ENCODE measurements around the gene NCKAP5. TPM values are rescaled to one million over a fixed set of nuclear protein-coding genes. Genes with fewer than 3 reads are reported as not detected.

The NCKAP5 gene
- total RNA-seq, 1 donor from 2014 or later, result 7.4 TPM

- TF ChIP-seq CTCF (IDR thresholded peaks at IDR 0.05; ENCODE audit: unreplicated experiment), result no peak
- peaks cover 2% of the 10 kb centered on the region for H3K27me3 Mint-ChIP-seq (ENCODE audit: unreplicated experiment)
- no peaks in the 10 kb centered on the region for H3K36me3 Mint-ChIP-seq (ENCODE audit: low read depth, unreplicated experiment)
- H3K9me3 Mint-ChIP-seq (ENCODE audit: unreplicated experiment), result no peaks in the 10 kb centered on the region
- H3K4me3 Mint-ChIP-seq (ENCODE audit: unreplicated experiment), result no peak overlapping the region
- no peaks in the 10 kb centered on the region for H3K4me1 Mint-ChIP-seq (ENCODE audit: unreplicated experiment)
- DNase-seq (ENCODE audit: low spot score), result no peak
- H3K27ac Mint-ChIP-seq (ENCODE audit: unreplicated experiment), result no peak overlapping the region
These were observed 428.3 kb downstream of the NCKAP5 start for GRCh38 chr2:133139847-133140533.

- DNase-seq (ENCODE audit: low spot score), result no peak
- no peaks in the 10 kb centered on the region for H3K4me1 Mint-ChIP-seq (ENCODE audit: unreplicated experiment)
- H3K36me3 Mint-ChIP-seq (ENCODE audit: low read depth, unreplicated experiment), result no peaks in the 10 kb centered on the region
- peaks cover 3% of the 10 kb centered on the region for H3K27me3 Mint-ChIP-seq (ENCODE audit: unreplicated experiment)
- no peaks in the 10 kb centered on the region for H3K9me3 Mint-ChIP-seq (ENCODE audit: unreplicated experiment)
- H3K4me3 Mint-ChIP-seq (ENCODE audit: unreplicated experiment), result no peak overlapping the region
- no peak for TF ChIP-seq CTCF (IDR thresholded peaks at IDR 0.05; ENCODE audit: unreplicated experiment)
- no peak overlapping the region for H3K27ac Mint-ChIP-seq (ENCODE audit: unreplicated experiment)
These were observed 429.6 kb downstream of the NCKAP5 start for GRCh38 chr2:133138693-133139092.

- H3K36me3 Mint-ChIP-seq (ENCODE audit: low read depth, unreplicated experiment), result no peaks in the 10 kb centered on the region
- H3K27me3 Mint-ChIP-seq (ENCODE audit: unreplicated experiment), result peaks cover 3% of the 10 kb centered on the region
- H3K4me3 Mint-ChIP-seq (ENCODE audit: unreplicated experiment), result no peak overlapping the region
- TF ChIP-seq CTCF (IDR thresholded peaks at IDR 0.05; ENCODE audit: unreplicated experiment), result no peak
- no peaks in the 10 kb centered on the region for H3K9me3 Mint-ChIP-seq (ENCODE audit: unreplicated experiment)
- no peak for DNase-seq (ENCODE audit: low spot score)
- no peak overlapping the region for H3K27ac Mint-ChIP-seq (ENCODE audit: unreplicated experiment)
- no peaks in the 10 kb centered on the region for H3K4me1 Mint-ChIP-seq (ENCODE audit: unreplicated experiment)
These were observed 433.1 kb downstream of the NCKAP5 start for GRCh38 chr2:133135035-133135654.

- Mint-ChIP-seq H3K27ac (ENCODE audit: unreplicated experiment) (no peak overlapping the region), H3K4me3 (ENCODE audit: unreplicated experiment) (no peak overlapping the region), H3K36me3 (ENCODE audit: low read depth, unreplicated experiment) (no peaks in the 10 kb centered on the region), H3K27me3 (ENCODE audit: unreplicated experiment) (peaks cover 3% of the 10 kb centered on the region), H3K9me3 (ENCODE audit: unreplicated experiment) (no peaks in the 10 kb centered on the region), H3K4me1 (ENCODE audit: unreplicated experiment) (no peaks in the 10 kb centered on the region)
- DNase-seq (ENCODE audit: low spot score), result no peak
- TF ChIP-seq CTCF (IDR thresholded peaks at IDR 0.05; ENCODE audit: unreplicated experiment), result no peak
These were observed 437.6 kb downstream of the NCKAP5 start for GRCh38 chr2:133130548-133131246.

GRCh38 chr2:133124446-133124845, 443.8 kb downstream of the NCKAP5 start:
- no peaks in the 10 kb centered on the region for H3K27me3 Mint-ChIP-seq (ENCODE audit: unreplicated experiment)
- TF ChIP-seq CTCF (IDR thresholded peaks at IDR 0.05; ENCODE audit: unreplicated experiment), result no peak
- DNase-seq (ENCODE audit: low spot score), result no peak
- H3K27ac Mint-ChIP-seq (ENCODE audit: unreplicated experiment), result no peak overlapping the region
- H3K4me3 Mint-ChIP-seq (ENCODE audit: unreplicated experiment), result no peak overlapping the region
- no peaks in the 10 kb centered on the region for H3K9me3 Mint-ChIP-seq (ENCODE audit: unreplicated experiment)
- no peaks in the 10 kb centered on the region for H3K4me1 Mint-ChIP-seq (ENCODE audit: unreplicated experiment)
- no peaks in the 10 kb centered on the region for H3K36me3 Mint-ChIP-seq (ENCODE audit: low read depth, unreplicated experiment)
